ENCODE results near the gene PUS1.

DNA sequence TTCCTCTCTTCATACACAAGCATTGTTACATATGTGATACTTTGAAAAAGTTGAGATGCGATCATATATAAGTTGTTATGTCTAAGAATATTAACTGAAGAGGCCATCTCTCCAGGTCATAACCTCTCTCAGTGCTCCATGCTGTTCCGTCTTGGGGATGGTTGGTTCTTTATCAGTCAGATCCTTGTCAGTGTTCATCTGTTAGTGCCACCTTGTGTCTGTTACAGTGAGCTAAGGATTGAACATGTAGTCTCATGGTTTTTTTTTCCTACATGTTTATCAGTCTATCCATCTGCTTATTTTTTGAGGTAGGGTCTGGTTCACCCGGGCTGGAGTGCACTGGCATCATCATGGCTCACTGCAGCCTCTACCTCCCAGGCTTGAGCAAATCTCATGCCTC lies 51.2 kb downstream of the PUS1 start:
- TF ChIP-seq, protein P1, sequence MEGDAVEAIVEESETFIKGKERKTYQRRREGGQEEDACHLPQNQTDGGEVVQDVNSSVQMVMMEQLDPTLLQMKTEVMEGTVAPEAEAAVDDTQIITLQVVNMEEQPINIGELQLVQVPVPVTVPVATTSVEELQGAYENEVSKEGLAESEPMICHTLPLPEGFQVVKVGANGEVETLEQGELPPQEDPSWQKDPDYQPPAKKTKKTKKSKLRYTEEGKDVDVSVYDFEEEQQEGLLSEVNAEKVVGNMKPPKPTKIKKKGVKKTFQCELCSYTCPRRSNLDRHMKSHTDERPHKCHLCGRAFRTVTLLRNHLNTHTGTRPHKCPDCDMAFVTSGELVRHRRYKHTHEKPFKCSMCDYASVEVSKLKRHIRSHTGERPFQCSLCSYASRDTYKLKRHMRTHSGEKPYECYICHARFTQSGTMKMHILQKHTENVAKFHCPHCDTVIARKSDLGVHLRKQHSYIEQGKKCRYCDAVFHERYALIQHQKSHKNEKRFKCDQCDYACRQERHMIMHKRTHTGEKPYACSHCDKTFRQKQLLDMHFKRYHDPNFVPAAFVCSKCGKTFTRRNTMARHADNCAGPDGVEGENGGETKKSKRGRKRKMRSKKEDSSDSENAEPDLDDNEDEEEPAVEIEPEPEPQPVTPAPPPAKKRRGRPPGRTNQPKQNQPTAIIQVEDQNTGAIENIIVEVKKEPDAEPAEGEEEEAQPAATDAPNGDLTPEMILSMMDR (IDR thresholded peaks at IDR 0.05; ENCODE audit: poor library complexity, severe bottlenecking): peak; percentile 46
- TF ChIP-seq, protein P2, sequence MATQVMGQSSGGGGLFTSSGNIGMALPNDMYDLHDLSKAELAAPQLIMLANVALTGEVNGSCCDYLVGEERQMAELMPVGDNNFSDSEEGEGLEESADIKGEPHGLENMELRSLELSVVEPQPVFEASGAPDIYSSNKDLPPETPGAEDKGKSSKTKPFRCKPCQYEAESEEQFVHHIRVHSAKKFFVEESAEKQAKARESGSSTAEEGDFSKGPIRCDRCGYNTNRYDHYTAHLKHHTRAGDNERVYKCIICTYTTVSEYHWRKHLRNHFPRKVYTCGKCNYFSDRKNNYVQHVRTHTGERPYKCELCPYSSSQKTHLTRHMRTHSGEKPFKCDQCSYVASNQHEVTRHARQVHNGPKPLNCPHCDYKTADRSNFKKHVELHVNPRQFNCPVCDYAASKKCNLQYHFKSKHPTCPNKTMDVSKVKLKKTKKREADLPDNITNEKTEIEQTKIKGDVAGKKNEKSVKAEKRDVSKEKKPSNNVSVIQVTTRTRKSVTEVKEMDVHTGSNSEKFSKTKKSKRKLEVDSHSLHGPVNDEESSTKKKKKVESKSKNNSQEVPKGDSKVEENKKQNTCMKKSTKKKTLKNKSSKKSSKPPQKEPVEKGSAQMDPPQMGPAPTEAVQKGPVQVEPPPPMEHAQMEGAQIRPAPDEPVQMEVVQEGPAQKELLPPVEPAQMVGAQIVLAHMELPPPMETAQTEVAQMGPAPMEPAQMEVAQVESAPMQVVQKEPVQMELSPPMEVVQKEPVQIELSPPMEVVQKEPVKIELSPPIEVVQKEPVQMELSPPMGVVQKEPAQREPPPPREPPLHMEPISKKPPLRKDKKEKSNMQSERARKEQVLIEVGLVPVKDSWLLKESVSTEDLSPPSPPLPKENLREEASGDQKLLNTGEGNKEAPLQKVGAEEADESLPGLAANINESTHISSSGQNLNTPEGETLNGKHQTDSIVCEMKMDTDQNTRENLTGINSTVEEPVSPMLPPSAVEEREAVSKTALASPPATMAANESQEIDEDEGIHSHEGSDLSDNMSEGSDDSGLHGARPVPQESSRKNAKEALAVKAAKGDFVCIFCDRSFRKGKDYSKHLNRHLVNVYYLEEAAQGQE (IDR thresholded peaks at IDR 0.05; ENCODE audit: borderline replicate concordance): no peak
- no peak for TF ChIP-seq EP300 (conservative IDR thresholded peaks at IDR 0.05; ENCODE audit: poor library complexity, severe bottlenecking)
- TF ChIP-seq EZH2 (IDR thresholded peaks at IDR 0.05; ENCODE audit: borderline replicate concordance, insufficient read depth, low read length, poor library complexity, severe bottlenecking): no peak
- peak; percentile 34 for TF ChIP-seq RAD21 (conservative IDR thresholded peaks at IDR 0.05)
- TF ChIP-seq POLR2AphosphoS5 (IDR thresholded peaks at IDR 0.05): no peak
- peak; percentile 22 for TF ChIP-seq SMC3 (conservative IDR thresholded peaks at IDR 0.05; ENCODE audit: poor library complexity)
- TF ChIP-seq MXI1 (conservative IDR thresholded peaks at IDR 0.05; ENCODE audit: poor library complexity, severe bottlenecking): no peak
